WTC11 (cell line): ENCODE results near the gene TXNRD2. TPM values are rescaled to one million over a fixed set of nuclear protein-coding genes. Genes with fewer than 3 reads are reported as not detected.

Experiments used
- ATAC-seq: fragments of 200-7000 bp; cut with Tn5 transposase; 2 replicates; pipeline ENCODE4 v1.10.0; 2021; ENCODE audit warnings: mild to moderate bottlenecking, moderate library complexity
- CTCF ChIA-PET: fragments of 300-600 bp; sonication (Branson Sonifier 250); formaldehyde crosslinking; loops from one replicate; lab custom pipeline; 2021; ENCODE audit warnings: antibody characterized with exemption; lab: Charles Lee
- POLR2A ChIA-PET: fragments of 350-600 bp; sonication (Branson Sonifier 250); formaldehyde crosslinking; loops from one replicate; lab custom pipeline; 2021; ENCODE audit warnings: antibody characterized with exemption; lab: Charles Lee
- DNase-seq: peaks from one replicate; pipeline ENCODE4 v3.0.0; 2021; ENCODE audit warnings: low spot score
- H3K27ac Mint-ChIP-seq: 2 replicates; pipeline ENCODE4 v1.8.0; 2021; ENCODE audit warnings: mixed read lengths
- H3K27me3 Mint-ChIP-seq: 2 replicates; pipeline ENCODE4 v1.8.0; 2021; ENCODE audit warnings: low read depth, mild to moderate bottlenecking, moderate library complexity, mixed read lengths
- H3K36me3 Mint-ChIP-seq: 2 replicates; pipeline ENCODE4 v1.8.0; 2021; ENCODE audit warnings: mixed read lengths
- H3K4me1 Mint-ChIP-seq: 2 replicates; pipeline ENCODE4 v1.8.0; 2022; ENCODE audit warnings: mixed read lengths
- H3K4me3 Mint-ChIP-seq: 2 replicates; pipeline ENCODE4 v1.8.0; 2021; ENCODE audit warnings: mild to moderate bottlenecking, moderate library complexity, mixed read lengths
- H3K9me3 Mint-ChIP-seq: 2 replicates; pipeline ENCODE4 v1.8.0; 2021; ENCODE audit warnings: mixed read lengths
- ARID4B ChIP-seq: sonication (generic); formaldehyde crosslinking; IDR thresholded peaks from 2 replicates; pipeline ENCODE4 v1.8.0; 2023; ENCODE audit warnings: missing genetic modification reagents, mild to moderate bottlenecking, borderline replicate concordance
- ATF1 ChIP-seq: sonication (generic); formaldehyde crosslinking; IDR thresholded peaks from 2 replicates; pipeline ENCODE4 v1.8.1; 2023; ENCODE audit warnings: mild to moderate bottlenecking, moderate library complexity, missing genetic modification reagents
- CDX4 ChIP-seq: fragments of 250-450 bp; sonication (Bioruptor Pico); IDR thresholded peaks from 2 replicates; pipeline ENCODE4 v1.9.0; 2021; ENCODE audit warnings: moderate library complexity, mild to moderate bottlenecking, inconsistent platforms, borderline replicate concordance
- ESRRA ChIP-seq: sonication (generic); formaldehyde crosslinking; IDR thresholded peaks from 2 replicates; pipeline ENCODE4 v1.8.1; 2022; ENCODE audit warnings: mild to moderate bottlenecking, missing genetic modification reagents, borderline replicate concordance
- ETV6 ChIP-seq: sonication (generic); formaldehyde crosslinking; IDR thresholded peaks from 2 replicates; pipeline ENCODE4 v1.8.1; 2022; ENCODE audit warnings: mild to moderate bottlenecking, missing genetic modification reagents
- MAX ChIP-seq: sonication (generic); formaldehyde crosslinking; IDR thresholded peaks from 2 replicates; pipeline ENCODE4 v1.8.0; 2022; ENCODE audit warnings: mild to moderate bottlenecking, missing genetic modification reagents
- MYBL2 ChIP-seq: sonication (generic); formaldehyde crosslinking; IDR thresholded peaks from 2 replicates; pipeline ENCODE4 v1.8.1; 2023; ENCODE audit warnings: mild to moderate bottlenecking, moderate library complexity, missing genetic modification reagents
- SMAD3 ChIP-seq: sonication (generic); formaldehyde crosslinking; IDR thresholded peaks from 2 replicates; pipeline ENCODE4 v1.8.0; 2022; ENCODE audit warnings: missing genetic modification reagents, mild to moderate bottlenecking, borderline replicate concordance
- STAT6 ChIP-seq: sonication (generic); formaldehyde crosslinking; conservative IDR thresholded peaks from 2 replicates; pipeline ENCODE4 v1.8.1; 2023; ENCODE audit warnings: mild to moderate bottlenecking, low read depth, missing genetic modification reagents, moderate library complexity
- ZNF121 ChIP-seq: sonication (generic); formaldehyde crosslinking; IDR thresholded peaks from 2 replicates; pipeline ENCODE4 v1.8.0; 2023; ENCODE audit warnings: missing genetic modification reagents
- ZNF232 ChIP-seq: sonication (generic); formaldehyde crosslinking; IDR thresholded peaks from 2 replicates; pipeline ENCODE4 v1.8.0; 2022; ENCODE audit warnings: mild to moderate bottlenecking, missing genetic modification reagents
- ZNF512 ChIP-seq: sonication (generic); formaldehyde crosslinking; IDR thresholded peaks from 2 replicates; pipeline ENCODE4 v1.8.1; 2022; ENCODE audit warnings: missing genetic modification reagents, borderline replicate concordance
- ZNF671 ChIP-seq: fragments of 250-450 bp; sonication (Bioruptor Pico); IDR thresholded peaks from 2 replicates; pipeline ENCODE4 v1.8.0; 2021; ENCODE audit warnings: mild to moderate bottlenecking
- total RNA-seq: library from RNA; stranded (reverse); gene quantifications from 3 replicates; pipeline ENCODE4 v1.2.3, GENCODE V29; 2021

Gene TXNRD2
- total RNA-seq, 1 experiment from 2014 or later, result 15.9 TPM

GRCh38 chr22:19964701-19965386, 23.2 kb upstream of the TXNRD2 start:
- POLR2A ChIA-PET, result no interaction called here
- H3K27ac Mint-ChIP-seq, result no peak overlapping the region

More at GRCh38 chr22:19964701-19965386, 23.2 kb upstream of the TXNRD2 start:
- TF ChIP-seq SMAD3 (CRISPR knock-in tag) (no peak), ZNF671 (CRISPR knock-in tag) (no peak), ATF1 (CRISPR knock-in tag) (no peak), ESRRA (CRISPR knock-in tag) (no peak), CDX4 (CRISPR knock-in tag) (no peak), ZNF121 (CRISPR knock-in tag) (no peak), ETV6 (CRISPR knock-in tag) (no peak), STAT6 (CRISPR knock-in tag) (no peak), ZNF512 (no peak), MAX (CRISPR knock-in tag) (no peak), ARID4B (no peak), MYBL2 (CRISPR knock-in tag) (no peak), ZNF232 (no peak)
- TF ChIP-seq, all 79 proteins: peak for 0
- DNase-seq (no peak), ATAC-seq (no peak)
- no peaks in the 10 kb centered on the region for H3K36me3 Mint-ChIP-seq
- no peaks in the 10 kb centered on the region; the same call in 1 of the 2 replicates for H3K27me3 Mint-ChIP-seq
- peaks cover 31% of the 10 kb centered on the region for H3K4me1 Mint-ChIP-seq
- CTCF ChIA-PET, result interaction anchor here (1.0 to 2.6 kb wide), 8 partner anchors 10 to 285 kb away, joined by 4 to 11 read pairs (median 6); partner anchors contain the start of gene TANGO2
- H3K4me3 Mint-ChIP-seq, result no peak overlapping the region
- H3K9me3 Mint-ChIP-seq, result no peaks in the 10 kb centered on the region
